Neural cell (in vitro differentiated cells): ENCODE data around the gene HTR3A. TPM values are rescaled to one million over a fixed set of nuclear protein-coding genes. Genes with fewer than 3 reads are reported as not detected.

Experiments
- H2AFZ ChIP-seq: fragments of 200-600, 300-800 bp; sonication (generic), shearing (Covaris generic); 2 replicates; pipeline ENCODE4 v1.6.0; 2014; ENCODE audit warnings: low read depth, mild to moderate bottlenecking, antibody characterized with exemption, low read length, moderate library complexity
- H3F3A ChIP-seq: fragments of 200-600 bp; shearing (Covaris generic); 2 replicates; pipeline ENCODE4 v1.6.1; 2016; ENCODE audit warnings: mild to moderate bottlenecking, moderate library complexity, mixed read lengths, antibody characterized with exemption, low read length; ENCODE audit not compliant: insufficient read depth, poor library complexity, severe bottlenecking
- H3K27ac ChIP-seq: fragments of 200-600, 300-800 bp; sonication (generic), shearing (Covaris generic); 2 replicates; pipeline ENCODE4 v1.5.1; 2014; ENCODE audit warnings: mild to moderate bottlenecking, low read length, moderate library complexity
- H3K27me3 ChIP-seq: fragments of 300-800, 200-600 bp; sonication (generic), shearing (Covaris generic); 2 replicates; pipeline ENCODE4 v1.6.0; 2014; ENCODE audit warnings: mild to moderate bottlenecking, low read depth, low read length, moderate library complexity; ENCODE audit not compliant: insufficient read depth
- H3K36me3 ChIP-seq: fragments of 300-800, 200-600 bp; sonication (generic), shearing (Covaris generic); 2 replicates; pipeline ENCODE4 v1.5.1; 2014; ENCODE audit warnings: mild to moderate bottlenecking, antibody characterized with exemption, low read length, moderate library complexity; ENCODE audit not compliant: insufficient read depth
- H3K4me2 ChIP-seq: fragments of 300-800, 200-600 bp; sonication (generic), shearing (Covaris generic); 2 replicates; pipeline ENCODE4 v1.6.0; 2014; ENCODE audit warnings: mild to moderate bottlenecking, low read length
- H3K4me3 ChIP-seq: fragments of 300-800, 200-600 bp; sonication (generic), shearing (Covaris generic); 2 replicates; pipeline ENCODE4 v1.5.1; 2014; ENCODE audit warnings: mild to moderate bottlenecking, low read length, moderate library complexity
- H3K79me2 ChIP-seq: fragments of 200-600 bp; shearing (Covaris generic); replicated peaks from 2 replicates; pipeline ENCODE4 v1.6.0; 2014; ENCODE audit warnings: mild to moderate bottlenecking, low read length, moderate library complexity; ENCODE audit not compliant: insufficient read depth
- H3K9ac ChIP-seq: fragments of 300-800, 200-600 bp; sonication (generic), shearing (Covaris generic); 2 replicates; pipeline ENCODE4 v1.6.1; 2016; ENCODE audit warnings: mild to moderate bottlenecking, low read length, mixed read lengths
- H3K9me2 ChIP-seq: fragments of 200-600 bp; shearing (Covaris generic); 2 replicates; pipeline ENCODE4 v1.6.1; 2016; ENCODE audit warnings: mild to moderate bottlenecking, low read length, mixed read lengths; ENCODE audit not compliant: insufficient read depth
- H3K9me3 ChIP-seq: fragments of 200-600, 300-800 bp; sonication (generic), shearing (Covaris generic); 2 replicates; pipeline ENCODE4 v1.6.1; 2016; ENCODE audit warnings: mild to moderate bottlenecking, mixed run types, low read length, moderate library complexity, mixed read lengths
- H4K20me1 ChIP-seq: fragments of 200-600 bp; shearing (Covaris generic); 2 replicates; pipeline ENCODE4 v1.6.1; 2016; ENCODE audit warnings: mild to moderate bottlenecking, mixed run types; ENCODE audit not compliant: insufficient read depth
- CTCF ChIP-seq: fragments of 450-650 bp; IDR thresholded peaks from 2 replicates; pipeline ENCODE4 v1.5.1; 2014; ENCODE audit warnings: antibody characterized with exemption, mild to moderate bottlenecking, moderate library complexity; ENCODE audit not compliant: poor library complexity, severe bottlenecking
- EP300 ChIP-seq: fragments of 450-650 bp; conservative IDR thresholded peaks from 2 replicates; pipeline ENCODE4 v1.6.1; 2014; ENCODE audit warnings: antibody characterized with exemption, mild to moderate bottlenecking, moderate library complexity; ENCODE audit not compliant: poor library complexity, severe bottlenecking
- EZH2 ChIP-seq: fragments of 200-600, 300-800 bp; shearing (Covaris generic), sonication (generic); IDR thresholded peaks from 2 replicates; pipeline ENCODE4 v1.6.1; 2014; ENCODE audit warnings: antibody characterized with exemption, low read length, borderline replicate concordance, mild to moderate bottlenecking; ENCODE audit not compliant: insufficient read depth, poor library complexity, severe bottlenecking
- MXI1 ChIP-seq: fragments of 450-650 bp; conservative IDR thresholded peaks from 2 replicates; pipeline ENCODE4 v1.6.1; 2014; ENCODE audit warnings: antibody characterized with exemption, mild to moderate bottlenecking; ENCODE audit not compliant: poor library complexity, severe bottlenecking
- POLR2AphosphoS5 ChIP-seq: IDR thresholded peaks from 2 replicates; pipeline ENCODE4 v1.6.1; 2012
- RAD21 ChIP-seq: fragments of 450-650 bp; conservative IDR thresholded peaks from 2 replicates; pipeline ENCODE4 v1.6.1; 2014; ENCODE audit warnings: antibody characterized with exemption, mild to moderate bottlenecking, moderate library complexity
- REST ChIP-seq: IDR thresholded peaks from 2 replicates; pipeline ENCODE4 v1.6.1; 2012; ENCODE audit warnings: borderline replicate concordance
- SMC3 ChIP-seq: fragments of 450-650 bp; conservative IDR thresholded peaks from 2 replicates; pipeline ENCODE4 v1.6.1; 2014; ENCODE audit warnings: antibody characterized with exemption, mild to moderate bottlenecking, moderate library complexity; ENCODE audit not compliant: poor library complexity
- TAF1 ChIP-seq: IDR thresholded peaks from 2 replicates; pipeline ENCODE4 v1.6.1; 2012; ENCODE audit warnings: low read depth
- polyA plus RNA-seq: library from polyadenylated mRNA; depleted of rRNA; stranded (reverse); fragments of >200 nt; gene quantifications from 2 replicates; pipeline ENCODE4 v1.2.3, GENCODE V29; 2014

Gene HTR3A
- polyA plus RNA-seq, 1 donor from 2014 or later, result not detected

- H3K27me3 ChIP-seq, result no peaks in the 10 kb centered on the region
- no peaks in the 10 kb centered on the region for H3K36me3 ChIP-seq
- no peaks in the 10 kb centered on the region for H3K79me2 ChIP-seq
- no peaks in the 10 kb centered on the region for H3K9me3 ChIP-seq
- H3K9me2 ChIP-seq, result no peaks in the 10 kb centered on the region
- no peaks in the 10 kb centered on the region for H4K20me1 ChIP-seq
- no peak overlapping the region for H3K4me3 ChIP-seq
- no peak overlapping the region for H3K4me2 ChIP-seq
- H3F3A ChIP-seq, result no peaks in the 10 kb centered on the region
- H3K9ac ChIP-seq, result no peak overlapping the region
- H3K27ac ChIP-seq, result no peak overlapping the region
- TF ChIP-seq SMC3 (no peak), EP300 (no peak), CTCF (no peak), MXI1 (no peak), RAD21 (no peak), TAF1 (no peak), POLR2AphosphoS5 (no peak), REST (no peak), EZH2 (no peak)
- no peak overlapping the region for H2AFZ ChIP-seq
Measured at GRCh38 chr11:113986351-113987140, 11.6 kb downstream of the HTR3A start.

GRCh38 chr11:113989381-113989780 is 14.5 kb downstream of the HTR3A start:
- no peaks in the 10 kb centered on the region for H3K9me3 ChIP-seq
- no peaks in the 10 kb centered on the region for H3K9me2 ChIP-seq
- H3K27me3 ChIP-seq, result no peaks in the 10 kb centered on the region
- H3K36me3 ChIP-seq, result no peaks in the 10 kb centered on the region
- TF ChIP-seq MXI1, result no peak
- no peak for TF ChIP-seq EP300
- TF ChIP-seq CTCF, result no peak
- H3K4me3 ChIP-seq, result no peak overlapping the region
- no peak overlapping the region for H2AFZ ChIP-seq
- no peaks in the 10 kb centered on the region for H3F3A ChIP-seq
- H3K27ac ChIP-seq, result no peak overlapping the region
- no peaks in the 10 kb centered on the region for H4K20me1 ChIP-seq
- no peak overlapping the region for H3K9ac ChIP-seq
- H3K4me2 ChIP-seq, result no peak overlapping the region
- no peaks in the 10 kb centered on the region for H3K79me2 ChIP-seq
